Gastrocnemius medialis (tissue), 4 donors: Measurements from ENCODE around the gene PRKD1.

ENCODE experiments used
- POLR2A ChIP-seq, 2 donors: fragments of 450-650 bp; IDR thresholded peaks; one replicate each; pipeline ENCODE4 v1.6.1; 2017; ENCODE audit warnings: antibody characterized with exemption in 2 of 2, mild to moderate bottlenecking in 2 of 2, moderate library complexity in 2 of 2
- TF ChIP-seq, protein P1 (sequence below), 5 experiments: fragments of 450-650 bp in 3 of 5; fragments of 200-600 bp in 2 of 5; sonication (generic) in 2 of 5; IDR thresholded peaks in 4 of 5; conservative IDR thresholded peaks in 1 of 5; 1 replicate in 4 of 5; 2 replicates in 1 of 5; pipeline ENCODE4 v1.5.1; 2016 to 2019; ENCODE audit warnings: antibody characterized with exemption in 5 of 5, mild to moderate bottlenecking in 3 of 5, moderate library complexity in 3 of 5

- no peak for TF ChIP-seq POLR2A (IDR thresholded peaks at IDR 0.05)
- TF ChIP-seq, protein P1, sequence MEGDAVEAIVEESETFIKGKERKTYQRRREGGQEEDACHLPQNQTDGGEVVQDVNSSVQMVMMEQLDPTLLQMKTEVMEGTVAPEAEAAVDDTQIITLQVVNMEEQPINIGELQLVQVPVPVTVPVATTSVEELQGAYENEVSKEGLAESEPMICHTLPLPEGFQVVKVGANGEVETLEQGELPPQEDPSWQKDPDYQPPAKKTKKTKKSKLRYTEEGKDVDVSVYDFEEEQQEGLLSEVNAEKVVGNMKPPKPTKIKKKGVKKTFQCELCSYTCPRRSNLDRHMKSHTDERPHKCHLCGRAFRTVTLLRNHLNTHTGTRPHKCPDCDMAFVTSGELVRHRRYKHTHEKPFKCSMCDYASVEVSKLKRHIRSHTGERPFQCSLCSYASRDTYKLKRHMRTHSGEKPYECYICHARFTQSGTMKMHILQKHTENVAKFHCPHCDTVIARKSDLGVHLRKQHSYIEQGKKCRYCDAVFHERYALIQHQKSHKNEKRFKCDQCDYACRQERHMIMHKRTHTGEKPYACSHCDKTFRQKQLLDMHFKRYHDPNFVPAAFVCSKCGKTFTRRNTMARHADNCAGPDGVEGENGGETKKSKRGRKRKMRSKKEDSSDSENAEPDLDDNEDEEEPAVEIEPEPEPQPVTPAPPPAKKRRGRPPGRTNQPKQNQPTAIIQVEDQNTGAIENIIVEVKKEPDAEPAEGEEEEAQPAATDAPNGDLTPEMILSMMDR (IDR thresholded peaks at IDR 0.05 in 4 of 5, conservative IDR thresholded peaks at IDR 0.05 in 1 of 5): no peak
Observed at GRCh38 chr14:29584992-29585391, 342.7 kb downstream of the PRKD1 start.
